Astrocyte of the spinal cord (primary cell): Measurements from ENCODE around the gene CLCF1.

ENCODE experiments used
- DNase-seq: peaks from one replicate; pipeline ENCODE4 v3.0.0; 2011; ENCODE audit warnings: low read depth, low spot score
- H3K4me3 ChIP-seq: 2 replicates; pipeline ENCODE4 v1.5.1; 2011; ENCODE audit warnings: low read depth, mild to moderate bottlenecking, low read length, moderate library complexity
- CTCF ChIP-seq: IDR thresholded peaks from 2 replicates; pipeline ENCODE4 v1.5.1; 2012; ENCODE audit warnings: low read depth, mild to moderate bottlenecking, low read length, inconsistent platforms
- in situ Hi-C: cut with HindIII; loops from 2 replicates; pipeline ENCODE4 v1.10.0; 2017; ENCODE audit warnings: low sequenced_read_pairs

Gene CLCF1

GRCh38 chr11:67314218-67314617 lies 59.2 kb downstream of the CLCF1 start:
- no peak for DNase-seq
- TF ChIP-seq CTCF = no peak
- H3K4me3 ChIP-seq = no peak overlapping the region
- in situ Hi-C loops = no loop called here
